Glutamatergic neuron (in vitro differentiated cells): ENCODE results near the gene CCL27. TPM values are rescaled to one million over a fixed set of nuclear protein-coding genes. Genes with fewer than 3 reads are reported as not detected.

ENCODE experiments used
- DNase-seq: peaks from one replicate; pipeline ENCODE4 v3.0.0; 2022
- H3K27ac Mint-ChIP-seq: one replicate; pipeline ENCODE4 v1.8.0; 2020; ENCODE audit warnings: mild to moderate bottlenecking, mixed read lengths, inconsistent platforms; ENCODE audit not compliant: unreplicated experiment
- H3K27me3 Mint-ChIP-seq: one replicate; pipeline ENCODE4 v1.8.0; 2020; ENCODE audit warnings: mild to moderate bottlenecking, moderate library complexity, mixed read lengths, inconsistent platforms; ENCODE audit not compliant: unreplicated experiment
- H3K36me3 Mint-ChIP-seq: one replicate; pipeline ENCODE4 v1.8.0; 2020; ENCODE audit warnings: mild to moderate bottlenecking, mixed read lengths, inconsistent platforms; ENCODE audit not compliant: unreplicated experiment
- H3K4me1 Mint-ChIP-seq: one replicate; pipeline ENCODE4 v1.8.0; 2020; ENCODE audit warnings: mild to moderate bottlenecking, low read depth, mixed read lengths, inconsistent platforms; ENCODE audit not compliant: unreplicated experiment
- H3K4me3 Mint-ChIP-seq: one replicate; pipeline ENCODE4 v1.8.0; 2020; ENCODE audit warnings: mild to moderate bottlenecking, mixed read lengths, inconsistent platforms; ENCODE audit not compliant: unreplicated experiment
- H3K9me3 Mint-ChIP-seq: one replicate; pipeline ENCODE4 v1.8.0; 2020; ENCODE audit warnings: mild to moderate bottlenecking, moderate library complexity, mixed read lengths, inconsistent platforms; ENCODE audit not compliant: unreplicated experiment
- CTCF ChIP-seq: fragments of 200-600 bp; sonication (generic); IDR thresholded peaks from one replicate; pipeline ENCODE4 v1.5.0; 2021; ENCODE audit not compliant: partially characterized antibody, unreplicated experiment
- total RNA-seq: library from RNA; stranded (reverse); fragmentation: NEBNext Ultra II Directional; extraction: Animal tissue kit (Norgen Biotek cat#: 25700); gene quantifications from one replicate; pipeline ENCODE4 v1.2.1, GENCODE V29; 2021; ENCODE audit not compliant: unreplicated experiment

The CCL27 gene
- total RNA-seq, 1 donor from 2014 or later: 1.7 TPM

GRCh38 chr9:34671307-34671706 is 8.8 kb upstream of the CCL27 start:
- Mint-ChIP-seq H3K36me3 (peaks cover 7% of the 10 kb centered on the region), H3K4me3 (no peak overlapping the region), H3K27me3 (no peaks in the 10 kb centered on the region), H3K4me1 (peaks cover 11% of the 10 kb centered on the region), H3K9me3 (peaks cover 6% of the 10 kb centered on the region), H3K27ac (no peak overlapping the region)
- DNase-seq: no peak
- no peak for TF ChIP-seq CTCF

- no peak overlapping the region for H3K27ac Mint-ChIP-seq
- H3K9me3 Mint-ChIP-seq: peaks cover 6% of the 10 kb centered on the region
- no peak for DNase-seq
- peaks cover 3% of the 10 kb centered on the region for H3K27me3 Mint-ChIP-seq
- H3K4me3 Mint-ChIP-seq: no peak overlapping the region
- H3K4me1 Mint-ChIP-seq: peaks cover 11% of the 10 kb centered on the region
- TF ChIP-seq CTCF: no peak
- peaks cover 7% of the 10 kb centered on the region for H3K36me3 Mint-ChIP-seq
Measured at GRCh38 chr9:34669809-34670562, 7.5 kb upstream of the CCL27 start.

GRCh38 chr9:34665381-34666250 is 3.2 kb upstream of the CCL27 start:
- peak; percentile 94 for DNase-seq
- Mint-ChIP-seq H3K4me1 (peaks cover 4% of the 10 kb centered on the region), H3K4me3 (peak overlapping the region; percentile 94), H3K27ac (peak overlapping the region; percentile 72), H3K36me3 (peaks cover 7% of the 10 kb centered on the region), H3K27me3 (peaks cover 5% of the 10 kb centered on the region), H3K9me3 (peaks cover 10% of the 10 kb centered on the region)
- TF ChIP-seq CTCF: no peak

- TF ChIP-seq CTCF: no peak
- peak overlapping the region; percentile 94 for H3K4me3 Mint-ChIP-seq
- H3K9me3 Mint-ChIP-seq: peaks cover 10% of the 10 kb centered on the region
- H3K27me3 Mint-ChIP-seq: peaks cover 7% of the 10 kb centered on the region
- peak overlapping the region; percentile 88 for H3K27ac Mint-ChIP-seq
- peaks cover 4% of the 10 kb centered on the region for H3K4me1 Mint-ChIP-seq
- DNase-seq: no peak
- peaks cover 7% of the 10 kb centered on the region for H3K36me3 Mint-ChIP-seq
Measured at GRCh38 chr9:34665067-34665380, 2.6 kb upstream of the CCL27 start.
